ENCODE data around the gene SCARB1.

The SCARB1 gene

GRCh38 chr12:124740691-124741137 is 123.0 kb downstream of the SCARB1 start:
- Histone ChIP-seq H3K4me3 (replicated peaks; ENCODE audit: low read depth, low read length) (no peak overlapping the region), H3K27me3 (replicated peaks; ENCODE audit: control insufficient read depth, insufficient read depth, low read length) (no peaks in the 10 kb centered on the region; the same call in 1 of the 2 replicates), H3K36me3 (ENCODE audit: control insufficient read depth, insufficient read depth, low read length) (no peaks in the 10 kb centered on the region)
- TF ChIP-seq CTCF (IDR thresholded peaks at IDR 0.05; ENCODE audit: insufficient read depth, low read length, poor library complexity, severe bottlenecking): peak; percentile 6
- no peak for DNase-seq (ENCODE audit: extremely low read depth, insufficient read length)

GRCh38 chr12:124739953-124740561 is 123.6 kb downstream of the SCARB1 start:
- no peaks in the 10 kb centered on the region; the same call in 1 of the 2 replicates for H3K27me3 ChIP-seq (replicated peaks; ENCODE audit: control insufficient read depth, insufficient read depth, low read length)
- H3K4me3 ChIP-seq (replicated peaks; ENCODE audit: low read depth, low read length): no peak overlapping the region
- no peak for TF ChIP-seq CTCF (IDR thresholded peaks at IDR 0.05; ENCODE audit: insufficient read depth, low read length, poor library complexity, severe bottlenecking)
- H3K36me3 ChIP-seq (ENCODE audit: control insufficient read depth, insufficient read depth, low read length): no peaks in the 10 kb centered on the region
- DNase-seq (ENCODE audit: extremely low read depth, insufficient read length): no peak

GRCh38 chr12:124738636-124739467 is 124.8 kb downstream of the SCARB1 start:
- no peaks in the 10 kb centered on the region for H3K36me3 ChIP-seq (ENCODE audit: control insufficient read depth, insufficient read depth, low read length)
- TF ChIP-seq CTCF (IDR thresholded peaks at IDR 0.05; ENCODE audit: insufficient read depth, low read length, poor library complexity, severe bottlenecking): no peak
- H3K4me3 ChIP-seq (replicated peaks; ENCODE audit: low read depth, low read length): no peak overlapping the region
- no peaks in the 10 kb centered on the region; the same call in 1 of the 2 replicates for H3K27me3 ChIP-seq (replicated peaks; ENCODE audit: control insufficient read depth, insufficient read depth, low read length)
- DNase-seq (ENCODE audit: extremely low read depth, insufficient read length): no peak

- DNase-seq (ENCODE audit: extremely low read depth, insufficient read length): no peak
- no peaks in the 10 kb centered on the region for H3K36me3 ChIP-seq (ENCODE audit: control insufficient read depth, insufficient read depth, low read length)
- no peaks in the 10 kb centered on the region; the same call in 1 of the 2 replicates for H3K27me3 ChIP-seq (replicated peaks; ENCODE audit: control insufficient read depth, insufficient read depth, low read length)
- no peak overlapping the region for H3K4me3 ChIP-seq (replicated peaks; ENCODE audit: low read depth, low read length)
- no peak for TF ChIP-seq CTCF (IDR thresholded peaks at IDR 0.05; ENCODE audit: insufficient read depth, low read length, poor library complexity, severe bottlenecking)
Measured at GRCh38 chr12:124737772-124738635, 125.7 kb downstream of the SCARB1 start.

- Histone ChIP-seq H3K36me3 (ENCODE audit: control insufficient read depth, insufficient read depth, low read length) (no peaks in the 10 kb centered on the region), H3K4me3 (replicated peaks; ENCODE audit: low read depth, low read length) (no peak overlapping the region), H3K27me3 (replicated peaks; ENCODE audit: control insufficient read depth, insufficient read depth, low read length) (no peaks in the 10 kb centered on the region; the same call in 1 of the 2 replicates)
- TF ChIP-seq CTCF (IDR thresholded peaks at IDR 0.05; ENCODE audit: insufficient read depth, low read length, poor library complexity, severe bottlenecking): no peak
- DNase-seq (ENCODE audit: extremely low read depth, insufficient read length): no peak
Measured at GRCh38 chr12:124737040-124737419, 126.6 kb downstream of the SCARB1 start.

All from GM06990 (cell line).